Stomach (tissue), 4 donors: ENCODE data around the gene ST8SIA6.

Experiments
- EP300 ChIP-seq: sonication (generic); formaldehyde crosslinking; IDR thresholded peaks from one replicate; pipeline ENCODE4 v1.6.1; 2017; ENCODE audit warnings: antibody characterized with exemption
- POLR2A ChIP-seq, 4 donors: fragments of 450-650 bp; IDR thresholded peaks; one replicate each; pipeline ENCODE4 v1.6.1; 2016; ENCODE audit warnings: antibody characterized with exemption in 4 of 4, control low read depth in 2 of 4, mild to moderate bottlenecking in 1 of 4, moderate library complexity in 1 of 4
- POLR2AphosphoS5 ChIP-seq, 3 donors: sonication (generic); formaldehyde crosslinking; IDR thresholded peaks; one replicate each; pipeline ENCODE4 v1.6.1; 2016; ENCODE audit warnings: antibody characterized with exemption in 3 of 3
- TF ChIP-seq, protein P1 (sequence below), 7 experiments: fragments of 450-650 bp in 4 of 7; fragments of 200-600 bp in 3 of 7; sonication (generic) in 3 of 7; IDR thresholded peaks; one replicate each; pipeline ENCODE4 v1.5.1; 2016 to 2019; ENCODE audit warnings: antibody characterized with exemption in 7 of 7, control low read depth in 2 of 7, mild to moderate bottlenecking in 1 of 7

DNA sequence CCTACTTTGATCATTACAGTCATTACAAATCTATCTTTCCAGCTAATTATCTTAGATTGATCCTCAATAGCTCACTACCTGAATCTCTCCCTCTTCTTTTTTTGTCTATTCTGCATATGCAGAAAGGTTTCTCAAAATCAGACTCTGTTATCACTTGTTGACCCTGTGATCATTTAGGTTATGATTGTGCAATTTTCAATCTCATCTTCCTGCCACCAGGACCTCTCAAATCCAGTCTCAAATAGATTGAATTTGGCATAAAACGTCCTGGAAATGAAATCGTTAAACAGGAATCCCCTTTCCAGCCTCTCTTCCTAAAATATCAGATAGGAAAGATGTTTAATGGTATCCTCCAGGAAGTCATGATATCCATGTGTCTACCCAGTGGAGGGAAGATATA, 96.6 kb downstream of the ST8SIA6 start:
- TF ChIP-seq, protein P1, sequence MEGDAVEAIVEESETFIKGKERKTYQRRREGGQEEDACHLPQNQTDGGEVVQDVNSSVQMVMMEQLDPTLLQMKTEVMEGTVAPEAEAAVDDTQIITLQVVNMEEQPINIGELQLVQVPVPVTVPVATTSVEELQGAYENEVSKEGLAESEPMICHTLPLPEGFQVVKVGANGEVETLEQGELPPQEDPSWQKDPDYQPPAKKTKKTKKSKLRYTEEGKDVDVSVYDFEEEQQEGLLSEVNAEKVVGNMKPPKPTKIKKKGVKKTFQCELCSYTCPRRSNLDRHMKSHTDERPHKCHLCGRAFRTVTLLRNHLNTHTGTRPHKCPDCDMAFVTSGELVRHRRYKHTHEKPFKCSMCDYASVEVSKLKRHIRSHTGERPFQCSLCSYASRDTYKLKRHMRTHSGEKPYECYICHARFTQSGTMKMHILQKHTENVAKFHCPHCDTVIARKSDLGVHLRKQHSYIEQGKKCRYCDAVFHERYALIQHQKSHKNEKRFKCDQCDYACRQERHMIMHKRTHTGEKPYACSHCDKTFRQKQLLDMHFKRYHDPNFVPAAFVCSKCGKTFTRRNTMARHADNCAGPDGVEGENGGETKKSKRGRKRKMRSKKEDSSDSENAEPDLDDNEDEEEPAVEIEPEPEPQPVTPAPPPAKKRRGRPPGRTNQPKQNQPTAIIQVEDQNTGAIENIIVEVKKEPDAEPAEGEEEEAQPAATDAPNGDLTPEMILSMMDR (IDR thresholded peaks at IDR 0.05), result no peak
- TF ChIP-seq EP300 (no peak), POLR2A (IDR thresholded peaks at IDR 0.05) (no peak), POLR2AphosphoS5 (IDR thresholded peaks at IDR 0.05) (no peak)
